HG03095 (cell line): ENCODE data around the gene ELOA.
"Not testable (repeated sequence)": the region's sequence is repeated elsewhere in the genome, so short reads cannot be mapped to it uniquely, and the experiment has no call there.

Source experiments
- ATAC-seq: cut with Tn5 transposase; IDR thresholded peaks from one replicate; pipeline ENCODE4 v1.9.1; 2021; ENCODE audit warnings: moderate library complexity; ENCODE audit not compliant: unreplicated experiment

ELOA gene

GRCh38 chr1:23777979-23778814 lies 34.9 kb downstream of the ELOA start, which contains the start of gene PITHD1:
PITHD1 (plus strand) TSS chr1:23778418; CDS start chr1:23778516, 98 bp downstream.
- ATAC-seq: peak; percentile 42

GRCh38 chr1:23779826-23780371 lies 36.6 kb downstream of the ELOA start:
- ATAC-seq: no peak

GRCh38 chr1:23783141-23783540 lies 39.9 kb downstream of the ELOA start:
- ATAC-seq: not testable (repeated sequence)

- ATAC-seq: no peak
Observed at GRCh38 chr1:23784846-23785245, 41.6 kb downstream of the ELOA start.

GRCh38 chr1:23787701-23788100 lies 44.4 kb downstream of the ELOA start:
- no peak for ATAC-seq

GRCh38 chr1:23788695-23789094 lies 45.4 kb downstream of the ELOA start:
- no peak for ATAC-seq

GRCh38 chr1:23790696-23791515 lies 47.6 kb downstream of the ELOA start, which contains the start of gene LYPLA2:
LYPLA2 (plus strand) TSS chr1:23791145; CDS start chr1:23792683, 1,538 bp downstream.
- ATAC-seq: peak; percentile 77

GRCh38 chr1:23791516-23792047 lies 48.3 kb downstream of the ELOA start:
- no peak for ATAC-seq

GRCh38 chr1:23792151-23792945 lies 49.1 kb downstream of the ELOA start:
- no peak for ATAC-seq

GRCh38 chr1:23793018-23793781 lies 49.9 kb downstream of the ELOA start:
- ATAC-seq: no peak

GRCh38 chr1:23793861-23794731 lies 50.8 kb downstream of the ELOA start:
- ATAC-seq: no peak

- ATAC-seq: not testable (repeated sequence)
Observed at GRCh38 chr1:23794732-23795182, 51.5 kb downstream of the ELOA start.

GRCh38 chr1:23795676-23796465 lies 52.6 kb downstream of the ELOA start:
- ATAC-seq: no peak

- ATAC-seq: no peak
Observed at GRCh38 chr1:23796466-23797271, 53.4 kb downstream of the ELOA start.

- ATAC-seq: no peak
Observed at GRCh38 chr1:23797478-23798448, 54.5 kb downstream of the ELOA start.

GRCh38 chr1:23798662-23799142 lies 55.4 kb downstream of the ELOA start:
- ATAC-seq: no peak
